Stimulated activated CD4-positive, alpha-beta T cell treated with anti-CD3 and anti-CD28 coated beads, TNF-alpha, amount 100 ng/mL, for 24 hours (primary cell): ENCODE measurements around the gene GIMAP1.
"Not testable (repeated sequence)": the region's sequence is repeated elsewhere in the genome, so short reads cannot be mapped to it uniquely, and the experiment has no call there.

Source experiments
- DNase-seq, 3 experiments: peaks; one replicate each; pipeline ENCODE4 v3.0.0-alpha.2; 2020; ENCODE audit warnings: low read depth in 3 of 3

Gene GIMAP1

DNA sequence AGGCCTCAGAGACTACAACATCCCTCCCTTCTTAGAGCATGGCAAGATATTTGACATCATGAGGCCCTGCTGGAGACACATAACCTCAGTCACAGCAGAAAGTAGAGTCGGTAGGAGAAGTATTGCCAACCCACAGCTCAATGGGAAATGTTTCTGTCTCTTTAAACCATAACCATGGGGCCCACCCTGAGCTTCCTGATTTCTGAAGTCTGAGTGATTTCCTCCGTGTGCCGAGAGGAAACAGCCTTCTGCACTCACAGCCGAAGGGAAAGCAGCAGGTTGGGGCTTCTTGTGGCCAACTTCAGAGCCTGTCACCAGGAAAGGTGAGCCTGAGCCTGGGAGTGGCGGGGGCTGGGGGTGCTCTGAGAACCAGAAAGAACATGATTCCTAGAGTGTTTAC, at the start of gene GIMAP1:
GIMAP1 (plus strand) TSS at position 246 of the 400 bp plus-strand sequence. CDS start 2,435 bp downstream, outside the sequence.
- peak in 1 of 3 experiments; percentile 52 for DNase-seq

DNA sequence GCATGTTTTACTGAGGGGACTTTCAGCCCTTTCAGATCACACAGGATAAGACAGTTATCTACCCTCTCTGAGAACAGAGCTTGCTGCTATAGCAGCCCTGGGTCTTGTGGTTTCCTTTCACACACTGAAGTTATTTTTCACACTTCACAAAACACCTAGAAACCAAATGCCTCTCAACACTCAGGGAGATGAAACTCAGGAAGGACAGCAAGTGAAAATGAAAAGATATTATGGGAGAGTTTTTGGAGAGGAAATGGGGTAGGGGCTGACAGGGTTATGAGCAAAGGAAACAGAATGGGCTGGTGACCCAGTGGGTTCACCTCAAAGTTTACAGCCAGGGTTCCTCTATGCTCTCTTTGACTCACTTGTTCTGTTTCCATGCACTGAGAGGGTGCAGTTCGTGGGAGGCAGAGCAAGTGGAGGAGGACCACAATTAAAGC, 47.9 kb upstream of the GIMAP1 start:
- peak in 2 of 3 experiments; percentile 57 to 60 for DNase-seq

DNA sequence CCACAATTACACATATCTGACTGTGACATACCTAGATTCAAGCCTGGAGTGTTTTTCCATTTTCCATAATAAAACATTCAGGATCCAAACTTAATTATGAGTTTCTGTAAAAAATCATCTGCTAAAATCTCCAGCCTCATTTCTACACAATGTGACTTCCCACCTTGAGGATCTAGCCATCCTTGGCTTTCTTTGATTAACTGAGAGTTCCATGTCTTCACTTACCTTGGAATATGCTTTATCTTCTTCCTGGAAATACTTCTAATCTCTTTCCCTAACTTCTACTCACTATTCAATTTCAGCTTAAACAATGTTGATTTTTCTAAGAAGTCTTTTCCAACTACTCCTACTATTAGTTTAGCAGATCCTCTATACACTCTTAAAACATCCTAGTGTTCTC, 47.4 kb upstream of the GIMAP1 start:
- DNase-seq: no peak

DNA sequence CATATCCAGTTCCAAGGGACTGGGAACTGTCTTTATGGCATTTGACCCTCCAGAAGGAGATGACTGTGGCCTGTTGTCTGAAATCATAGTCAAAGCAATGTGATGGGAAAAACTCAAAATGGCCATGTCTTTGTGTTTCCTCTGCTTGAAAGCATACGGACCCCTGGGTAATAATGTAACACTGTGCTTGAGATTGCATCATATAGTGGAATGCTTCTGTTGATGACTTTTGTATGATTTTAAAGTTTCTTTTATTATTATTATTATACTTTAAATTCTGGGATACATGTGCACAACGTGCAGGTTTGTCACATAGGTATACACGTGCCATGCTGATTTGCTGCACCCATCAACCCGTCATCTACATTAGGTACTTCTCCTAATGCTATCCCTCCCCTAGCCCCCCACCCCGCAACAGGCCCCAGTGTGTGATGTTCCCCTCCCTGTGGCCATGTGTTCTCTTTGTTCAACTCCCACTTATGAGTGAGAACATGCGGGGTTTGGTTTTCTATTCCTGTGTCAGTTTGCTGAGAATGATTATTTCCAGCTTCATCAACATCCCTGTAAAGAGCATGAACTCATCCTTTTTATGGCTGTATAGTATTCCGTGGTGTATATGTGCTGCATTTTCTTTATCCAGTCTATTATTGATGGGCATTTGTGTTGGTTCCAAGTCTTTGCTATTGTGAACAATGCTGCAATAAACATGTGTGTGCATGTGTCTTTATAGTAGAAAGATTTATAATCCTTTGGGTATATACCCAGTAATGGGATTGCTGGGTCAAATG, 44.4 kb upstream of the GIMAP1 start:
- not testable (repeated sequence) for DNase-seq

DNA sequence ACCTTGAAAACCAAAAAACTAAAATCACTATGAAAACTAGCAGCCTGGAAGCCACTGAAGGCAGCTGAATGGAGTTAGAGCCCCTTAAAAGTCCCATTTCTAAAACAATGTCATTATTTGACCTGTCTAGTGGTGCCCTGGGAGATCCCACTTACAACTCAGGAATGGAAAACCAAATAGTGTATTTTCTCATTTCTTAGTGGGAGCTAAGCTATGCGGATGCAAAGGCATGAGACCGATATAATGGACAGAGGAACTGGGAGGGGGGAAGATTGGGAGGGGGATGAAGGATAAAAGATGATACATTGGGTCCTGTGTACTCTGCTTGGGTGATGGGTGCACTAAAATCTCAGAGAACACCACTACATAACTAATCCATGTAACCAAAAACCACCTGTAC, 40.7 kb upstream of the GIMAP1 start:
- no peak for DNase-seq

DNA sequence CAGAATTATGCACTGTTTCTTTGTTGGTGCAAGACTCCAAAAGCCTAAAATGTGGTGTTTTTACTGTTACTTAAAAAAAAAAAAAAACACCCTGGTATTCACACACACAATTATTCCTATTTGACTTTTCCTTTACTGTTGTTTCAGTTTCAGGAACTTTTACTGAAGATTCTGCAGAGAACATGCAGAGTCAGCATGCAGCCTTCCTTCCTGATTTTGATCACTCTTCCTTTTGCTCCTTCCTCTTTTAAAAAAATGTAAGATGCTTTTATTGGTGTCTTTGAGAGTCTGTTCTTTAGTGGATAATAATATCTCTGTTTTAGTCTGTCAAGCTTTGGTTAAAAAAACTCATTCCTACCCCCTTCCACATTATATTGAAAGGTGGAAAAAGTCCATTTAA, 40.1 kb upstream of the GIMAP1 start:
- not testable (repeated sequence) for DNase-seq

DNA sequence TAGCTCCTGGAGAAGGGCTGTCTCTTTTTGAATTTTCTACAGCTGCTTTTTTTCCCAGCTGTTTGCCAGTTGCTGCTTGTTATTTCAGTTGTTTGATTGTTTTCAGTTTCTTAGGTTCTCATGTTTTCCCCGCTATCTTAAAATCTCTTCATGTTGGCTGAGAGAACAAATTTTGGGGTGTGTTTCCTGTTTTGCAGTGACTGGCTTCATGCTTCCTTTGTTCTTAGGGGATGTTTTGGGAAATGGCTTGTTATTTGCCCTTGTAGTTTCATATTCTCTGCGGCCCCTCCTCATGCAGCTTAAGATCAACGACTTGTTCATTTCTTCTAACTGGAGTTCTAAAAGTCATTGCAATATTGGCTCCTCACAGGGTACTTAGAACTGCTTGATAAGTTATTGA, 39.6 kb upstream of the GIMAP1 start:
- not testable (repeated sequence) for DNase-seq

DNA sequence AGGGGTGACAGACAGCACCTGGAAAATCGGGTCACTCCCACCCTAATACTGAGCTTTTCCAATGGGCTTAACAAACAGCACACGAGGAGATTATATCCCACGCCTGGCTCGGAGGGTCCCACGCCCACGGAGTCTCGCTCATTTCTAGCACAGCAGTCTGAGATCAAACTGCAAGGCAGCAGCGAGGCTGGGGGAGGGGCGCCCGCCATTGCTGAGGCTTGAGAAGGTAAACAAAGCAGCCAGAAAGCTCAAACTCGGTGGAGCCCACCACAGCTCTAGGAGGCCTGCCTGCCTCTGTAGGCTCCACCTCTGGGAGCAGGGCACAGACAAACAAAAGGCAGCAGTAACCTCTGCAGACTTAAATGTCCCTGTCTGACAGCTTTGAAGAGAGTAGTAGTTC, 37.8 kb upstream of the GIMAP1 start:
- peak in 1 of 3 experiments; percentile 50 for DNase-seq

DNA sequence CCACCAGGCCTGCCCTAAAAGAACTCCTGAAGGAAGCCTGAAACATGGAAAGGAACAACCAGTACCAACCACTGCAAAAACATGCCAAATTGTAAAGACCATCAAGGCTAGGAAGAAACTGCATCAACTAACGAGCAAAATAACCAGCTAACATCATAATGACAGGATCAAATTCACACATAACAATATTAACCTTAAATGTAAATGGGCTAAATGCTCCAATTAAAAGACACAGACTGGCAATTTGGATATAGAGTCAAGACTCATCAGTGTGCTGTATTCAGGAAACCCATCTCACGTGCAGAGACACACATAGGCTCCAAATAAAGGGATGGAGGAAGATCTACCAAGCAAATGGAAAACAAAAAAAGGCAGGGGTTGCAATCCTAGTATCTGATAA, 36.0 kb upstream of the GIMAP1 start:
- not testable (repeated sequence) for DNase-seq

DNA sequence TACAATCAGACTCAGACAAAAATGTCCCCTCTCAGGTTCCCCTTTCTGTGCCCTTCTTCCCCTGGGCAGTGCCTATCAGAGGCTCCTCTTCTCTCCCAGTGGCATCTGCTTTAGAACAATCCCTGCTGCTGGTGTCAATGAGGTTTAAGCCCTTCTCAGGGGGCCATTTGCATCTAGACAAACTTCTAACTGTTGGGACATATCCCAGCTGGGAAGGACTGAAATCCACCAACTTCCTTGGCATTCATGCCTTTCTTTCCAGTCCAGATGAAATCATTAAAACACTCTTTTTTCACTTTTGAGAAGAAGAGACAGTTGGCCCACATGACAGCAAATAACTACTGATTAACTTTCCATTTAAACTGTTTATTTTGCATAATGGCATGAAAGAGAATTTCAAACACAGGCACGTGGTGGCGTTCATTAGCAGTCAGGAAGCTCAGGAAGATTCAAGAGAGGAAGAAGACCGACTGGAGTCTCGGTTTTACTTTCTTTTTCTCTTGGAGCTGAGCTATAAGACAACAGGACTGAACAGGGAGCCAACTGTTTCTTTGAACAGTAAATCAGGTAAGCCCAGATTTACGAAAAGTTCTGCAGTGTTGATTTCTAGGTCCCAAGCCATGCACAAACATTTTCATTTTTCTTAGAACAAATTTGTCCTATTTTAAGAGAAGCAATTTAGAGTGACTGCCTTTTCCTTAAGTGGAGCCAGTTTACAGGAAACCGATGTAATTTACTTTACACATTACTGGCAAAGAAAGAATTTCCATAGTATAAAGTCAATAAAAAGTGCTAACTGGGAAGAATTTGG, 31.0 kb upstream of the GIMAP1 start, which contains the start of gene GIMAP2:
GIMAP2 (plus strand) TSS at position 488 of the 811 bp plus-strand sequence. CDS start 1,354 bp downstream, outside the sequence.
- no peak for DNase-seq

DNA sequence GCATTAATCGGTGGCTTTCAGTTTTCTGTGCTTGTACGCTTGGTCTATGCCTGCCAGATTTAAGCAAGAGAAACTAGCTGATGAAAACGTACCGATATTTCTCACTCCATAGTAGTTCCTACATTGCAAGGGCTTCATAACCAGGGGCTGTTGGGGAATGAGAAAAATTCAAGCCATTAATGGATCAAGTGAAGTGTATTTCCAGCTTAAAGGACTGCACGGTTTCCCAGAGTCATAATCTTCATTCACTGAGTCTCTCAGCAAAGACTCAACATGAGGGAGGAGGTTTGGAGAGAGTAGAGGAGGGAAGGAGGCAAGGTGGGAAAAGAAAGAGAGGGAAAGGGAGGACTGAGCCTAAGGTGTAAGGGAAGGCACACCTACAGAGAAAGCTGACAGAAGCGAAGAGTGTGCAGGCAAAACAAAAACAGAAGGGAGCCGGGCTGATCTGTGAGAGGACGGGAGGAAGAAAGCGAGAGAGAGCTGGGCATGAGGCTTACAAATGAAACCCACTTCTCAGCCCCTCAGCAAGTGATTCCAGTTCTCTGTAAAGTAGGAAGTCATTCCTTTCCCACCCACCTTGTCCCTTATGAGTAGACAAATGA, 30.3 kb upstream of the GIMAP1 start:
- DNase-seq: no peak

DNA sequence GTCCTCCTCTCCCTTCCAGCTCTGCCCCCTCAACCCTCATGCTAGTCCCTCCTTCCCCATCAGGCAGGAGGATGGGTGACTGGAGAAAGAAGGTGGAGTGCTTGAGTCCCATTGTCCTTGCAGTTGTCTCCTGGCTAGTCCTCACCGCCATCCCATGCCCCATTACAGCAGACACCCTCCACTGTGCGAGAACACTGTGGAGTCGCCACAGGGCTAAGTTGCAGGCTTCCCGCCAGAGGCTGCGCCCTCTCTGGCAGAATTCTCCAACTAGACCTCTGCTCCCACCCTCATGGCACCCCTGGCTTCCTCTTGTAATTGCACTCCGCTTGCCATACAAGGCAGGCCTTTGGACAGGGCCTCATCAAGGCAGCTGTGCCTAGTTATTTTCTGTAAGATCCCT, 27.8 kb upstream of the GIMAP1 start:
- no peak for DNase-seq

DNA sequence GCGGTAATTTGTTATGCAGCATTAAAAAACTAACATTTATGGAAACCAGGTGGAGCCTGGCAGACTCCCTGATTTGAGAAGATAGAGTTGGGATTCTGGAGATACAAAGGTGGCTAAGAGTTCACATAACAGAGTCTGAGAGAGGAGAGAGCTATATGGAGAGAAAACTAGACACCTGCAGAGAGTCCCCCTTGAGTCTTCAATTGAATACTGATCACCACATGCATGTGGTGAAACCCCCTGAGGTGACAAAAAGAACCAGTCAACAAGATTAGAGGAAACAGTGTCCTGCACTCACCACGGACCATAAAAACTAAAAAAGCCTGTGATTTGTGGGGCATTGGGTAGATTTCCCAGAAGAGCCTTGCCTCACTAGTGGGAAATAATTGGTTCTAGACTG, 20.8 kb upstream of the GIMAP1 start:
- DNase-seq: no peak

DNA sequence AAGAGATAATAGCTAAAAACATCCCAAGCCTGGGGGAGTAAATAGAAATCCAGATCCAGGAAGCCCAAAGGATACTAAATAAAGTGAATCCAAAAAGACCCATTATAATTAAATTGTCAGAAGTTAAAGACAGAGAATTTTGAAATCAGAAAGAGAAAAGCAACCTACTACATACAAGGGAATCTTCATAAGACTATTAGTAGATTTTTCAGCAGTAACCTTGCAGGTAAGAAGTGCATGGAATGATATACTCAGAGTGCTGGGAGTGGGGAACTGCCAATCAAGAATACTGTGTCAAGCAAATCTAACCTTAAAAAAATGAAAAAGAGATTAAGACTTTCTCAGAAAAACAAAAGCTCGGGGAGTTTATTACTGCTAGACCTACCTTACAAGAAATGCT, 13.2 kb upstream of the GIMAP1 start:
- no peak for DNase-seq

DNA sequence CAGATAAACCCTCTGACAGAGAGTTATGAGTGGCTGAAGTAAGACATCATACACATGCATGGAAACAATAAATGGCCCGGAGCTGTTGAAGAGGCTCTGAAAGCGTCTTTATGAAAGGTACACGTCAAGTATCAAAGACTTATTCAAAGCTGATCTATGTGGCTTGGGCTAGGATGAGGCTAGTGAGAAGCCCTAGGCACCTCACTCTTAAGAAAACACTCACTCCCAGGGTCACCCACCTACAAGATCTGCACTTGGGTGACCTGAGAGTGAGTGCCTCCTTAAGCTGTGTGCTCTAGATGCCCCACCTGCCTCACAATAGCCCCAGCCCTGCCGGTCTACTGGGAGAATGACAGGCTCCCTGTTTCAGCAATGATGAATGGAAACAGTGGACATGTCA, 1.1 kb upstream of the GIMAP1 start:
- peak in 1 of 3 experiments; percentile 32 for DNase-seq

DNA sequence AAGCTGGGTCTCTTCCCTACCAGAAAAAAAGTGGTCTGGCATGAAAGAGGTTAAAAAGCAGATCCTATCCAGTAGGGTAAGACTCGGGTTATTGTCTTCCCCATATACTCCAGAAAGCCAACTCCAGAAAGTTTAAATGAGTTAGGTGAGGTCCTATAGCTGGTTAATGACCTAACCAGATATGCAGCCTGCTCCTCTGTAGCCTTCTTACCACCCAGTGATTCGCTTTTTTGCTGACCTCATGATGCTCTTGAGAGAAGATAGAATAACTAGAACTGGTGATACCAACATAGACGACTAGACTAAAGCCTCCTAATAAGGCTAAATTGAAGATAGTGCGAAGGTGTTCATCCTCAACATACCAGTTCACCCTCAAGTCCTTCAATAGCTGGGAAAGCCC, 675 bp upstream of the GIMAP1 start:
- no peak for DNase-seq

DNA sequence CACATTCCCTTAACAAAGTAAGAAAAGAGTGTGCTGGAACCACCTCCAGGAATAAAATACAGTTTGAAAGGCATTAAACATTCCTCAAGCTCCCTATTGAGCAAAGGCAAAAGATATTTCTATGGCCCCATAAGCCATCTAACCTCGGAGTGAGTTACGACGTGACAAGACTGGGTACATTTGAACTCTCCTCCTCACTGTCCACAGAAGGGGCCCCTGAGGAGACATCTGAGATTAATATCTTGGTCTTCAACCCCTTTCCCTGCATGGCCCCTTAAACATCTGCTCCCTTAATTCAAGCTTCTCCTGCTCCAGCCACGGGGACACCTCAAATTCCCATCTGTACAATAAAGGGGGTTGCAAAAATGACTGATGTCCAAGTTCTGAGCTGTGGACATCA, 526 bp downstream of the GIMAP1 start:
- no peak for DNase-seq

DNA sequence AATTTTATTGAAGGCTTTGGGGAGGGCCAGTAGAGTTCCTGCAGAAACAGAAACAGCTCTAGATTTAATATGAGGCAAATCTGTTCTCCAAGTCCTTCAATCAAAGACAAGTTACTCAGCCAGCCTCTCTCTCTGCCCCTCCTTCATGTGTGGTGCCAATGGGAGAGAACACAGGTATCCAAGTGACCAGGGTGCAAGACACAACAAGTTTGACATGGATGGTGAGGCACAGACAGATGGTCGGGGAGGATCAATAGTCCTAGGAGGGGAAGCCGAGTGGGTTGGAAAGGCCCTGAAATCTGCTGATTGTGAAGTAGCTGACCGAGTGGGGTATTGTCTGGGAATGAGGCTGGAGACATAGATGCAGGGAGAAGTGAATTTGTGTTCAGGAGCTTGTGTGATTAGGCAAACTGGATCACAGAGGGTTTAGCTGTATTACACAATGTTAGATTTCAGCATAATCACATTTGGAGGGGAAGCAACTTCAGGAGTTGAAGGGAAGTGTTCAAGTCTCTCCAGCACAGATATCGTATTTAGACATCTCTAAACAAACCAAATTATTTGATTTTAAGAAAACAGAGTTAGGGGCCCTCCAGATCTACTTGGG, 1.5 kb downstream of the GIMAP1 start:
- DNase-seq: no peak

DNA sequence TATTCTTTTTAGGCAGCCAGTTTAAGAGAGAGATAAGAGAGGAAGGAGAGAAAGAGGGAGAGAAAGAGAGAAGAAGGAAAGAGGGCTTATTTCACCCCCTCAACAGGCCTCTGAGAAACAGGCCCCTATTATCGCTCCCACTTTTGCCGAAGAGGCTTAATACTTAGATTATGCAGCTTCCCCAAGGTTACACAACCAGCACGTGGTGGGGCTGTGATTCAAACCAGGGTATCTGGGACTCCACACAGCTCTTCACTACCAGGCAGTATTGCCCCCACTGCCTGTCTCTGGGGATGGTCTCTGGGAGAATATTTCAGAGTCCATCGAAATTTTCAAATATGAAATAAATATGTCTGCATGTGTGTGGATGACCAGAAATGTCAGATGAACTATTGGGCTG, 3.0 kb downstream of the GIMAP1 start:
- DNase-seq: no peak

DNA sequence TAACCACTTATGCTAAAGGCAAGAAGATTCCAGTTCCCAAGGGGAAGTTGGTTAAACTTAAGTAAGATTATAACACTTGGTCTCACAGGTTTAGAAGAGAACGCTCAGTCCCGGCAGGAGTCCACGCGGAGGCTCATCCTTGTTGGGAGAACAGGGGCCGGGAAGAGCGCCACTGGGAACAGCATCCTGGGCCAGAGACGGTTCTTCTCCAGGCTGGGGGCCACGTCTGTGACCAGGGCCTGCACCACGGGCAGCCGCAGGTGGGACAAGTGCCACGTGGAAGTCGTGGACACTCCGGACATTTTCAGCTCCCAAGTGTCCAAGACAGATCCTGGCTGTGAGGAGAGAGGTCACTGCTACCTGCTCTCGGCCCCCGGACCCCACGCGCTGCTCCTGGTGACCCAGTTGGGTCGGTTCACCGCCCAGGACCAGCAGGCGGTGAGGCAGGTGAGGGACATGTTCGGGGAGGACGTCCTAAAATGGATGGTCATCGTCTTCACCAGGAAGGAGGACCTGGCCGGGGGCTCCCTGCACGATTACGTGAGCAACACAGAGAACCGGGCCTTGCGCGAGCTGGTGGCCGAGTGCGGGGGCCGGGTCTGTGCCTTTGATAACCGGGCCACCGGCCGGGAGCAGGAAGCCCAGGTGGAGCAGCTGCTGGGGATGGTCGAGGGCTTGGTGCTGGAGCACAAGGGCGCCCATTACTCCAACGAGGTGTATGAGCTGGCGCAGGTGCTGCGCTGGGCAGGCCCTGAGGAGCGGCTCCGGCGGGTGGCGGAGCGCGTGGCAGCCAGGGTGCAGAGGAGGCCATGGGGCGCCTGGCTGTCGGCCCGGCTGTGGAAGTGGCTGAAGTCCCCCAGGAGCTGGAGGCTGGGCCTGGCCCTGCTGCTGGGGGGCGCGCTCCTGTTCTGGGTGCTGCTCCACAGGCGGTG, 3.8 kb downstream of the GIMAP1 start:
- no peak for DNase-seq

DNA sequence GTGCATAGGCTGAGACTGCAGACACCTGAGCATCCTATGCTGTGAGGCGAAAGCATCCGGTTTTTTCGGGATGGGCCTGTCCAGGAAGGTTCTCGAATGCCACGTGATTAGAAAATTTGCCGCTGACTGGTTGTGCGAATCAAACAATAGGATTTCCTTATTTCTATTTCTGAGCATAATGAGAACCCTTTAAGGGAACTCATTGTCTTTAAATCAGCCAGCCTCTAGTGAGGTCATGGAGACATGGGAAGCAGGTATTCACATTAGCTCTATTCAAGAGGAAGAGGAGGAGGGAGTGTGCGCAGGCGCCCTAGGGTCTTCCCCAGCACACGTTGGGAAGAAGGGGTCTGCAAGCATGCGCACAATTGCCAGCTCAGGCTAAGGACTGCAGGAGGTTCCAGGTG, 5.6 kb downstream of the GIMAP1 start:
- no peak for DNase-seq
